Mesendoderm (in vitro differentiated cells): Measurements from ENCODE around the gene DNAJA2.
"Not testable (repeated sequence)": the region's sequence is repeated elsewhere in the genome, so short reads cannot be mapped to it uniquely, and the experiment has no call there.

Source experiments
- DNase-seq: peaks from one replicate; pipeline ENCODE4 v3.0.0; 2013
- H2AK5ac ChIP-seq: 2 replicates; pipeline ENCODE4 v1.6.1; 2013; ENCODE audit warnings: low read length, inconsistent platforms
- H2BK120ac ChIP-seq: 2 replicates; pipeline ENCODE4 v1.6.1; 2013; ENCODE audit warnings: low read depth, mild to moderate bottlenecking, low read length, moderate library complexity, mixed read lengths
- H2BK15ac ChIP-seq: replicated peaks from 2 replicates; pipeline ENCODE4 v1.6.1; 2013; ENCODE audit warnings: low read depth, mild to moderate bottlenecking, moderate library complexity
- H2BK5ac ChIP-seq: 2 replicates; pipeline ENCODE4 v1.6.1; 2013; ENCODE audit warnings: low read length, inconsistent platforms
- H3K18ac ChIP-seq: 2 replicates; pipeline ENCODE4 v1.6.1; 2013; ENCODE audit warnings: mild to moderate bottlenecking, low read length, mixed read lengths
- H3K23ac ChIP-seq: one replicate; pipeline ENCODE4 v1.6.1; 2013; ENCODE audit warnings: low read length
- H3K27ac ChIP-seq: 2 replicates; pipeline ENCODE4 v1.5.1; 2013; ENCODE audit warnings: low read depth, mild to moderate bottlenecking, inconsistent platforms, low read length, moderate library complexity
- H3K27me3 ChIP-seq: 2 replicates; pipeline ENCODE4 v1.6.1; 2013; ENCODE audit warnings: low read length, control low read depth, mild to moderate bottlenecking, inconsistent platforms; ENCODE audit not compliant: insufficient read depth, poor library complexity
- H3K36me3 ChIP-seq: 2 replicates; pipeline ENCODE4 v1.6.1; 2013; ENCODE audit warnings: low read length, inconsistent platforms; ENCODE audit not compliant: control insufficient read depth, insufficient read depth
- H3K4ac ChIP-seq: one replicate; pipeline ENCODE4 v1.6.1; 2013; ENCODE audit warnings: low read depth, mild to moderate bottlenecking, low read length, moderate library complexity
- H3K4me1 ChIP-seq: 2 replicates; pipeline ENCODE4 v1.6.1; 2013; ENCODE audit warnings: low read depth, low read length, inconsistent platforms; ENCODE audit not compliant: control insufficient read depth
- H3K4me2 ChIP-seq: 2 replicates; pipeline ENCODE4 v1.6.1; 2013; ENCODE audit warnings: low read length
- H3K4me3 ChIP-seq: 2 replicates; pipeline ENCODE4 v1.5.1; 2013; ENCODE audit warnings: mild to moderate bottlenecking, low read length
- H3K56ac ChIP-seq: one replicate; pipeline ENCODE4 v1.6.1; 2013; ENCODE audit warnings: low read length
- H3K79me1 ChIP-seq: 2 replicates; pipeline ENCODE4 v1.6.1; 2013; ENCODE audit warnings: low read length, inconsistent platforms
- H3K79me2 ChIP-seq: 2 replicates; pipeline ENCODE4 v1.6.1; 2013; ENCODE audit warnings: mild to moderate bottlenecking, low read length; ENCODE audit not compliant: control insufficient read depth, insufficient read depth
- H3K9ac ChIP-seq: 2 replicates; pipeline ENCODE4 v1.6.1; 2013; ENCODE audit warnings: low read length, inconsistent platforms
- H4K5ac ChIP-seq: one replicate; pipeline ENCODE4 v1.6.1; 2013; ENCODE audit warnings: low read length
- H4K8ac ChIP-seq: one replicate; pipeline ENCODE4 v1.6.1; 2013; ENCODE audit warnings: low read depth, mild to moderate bottlenecking, control low read depth, low read length, moderate library complexity
- WGBS: extraction: QIAGEN DNeasy Blood & Tissue Kit; methylation state at CpG from one replicate; pipeline ENCODE4 v1.1.7; 2013; ENCODE audit warnings: low lambda C conversion rate, missing lambda C conversion rate; ENCODE audit not compliant: insufficient coverage; ENCODE audit errors: extremely low coverage; 5-methylcytosine and 5-hydroxymethylcytosine counted together

Gene DNAJA2

GRCh38 chr16:47013910-47014309, 40.4 kb upstream of the DNAJA2 start:
- no CpG with 5 or more reads among the region's 25 CpGs for WGBS
- Histone ChIP-seq H4K5ac (no peak overlapping the region), H3K4me3 (no peak overlapping the region), H3K23ac (no peak overlapping the region), H3K9ac (no peak overlapping the region), H2BK5ac (no peak overlapping the region), H3K4me2 (no peak overlapping the region), H3K79me1 (no peaks in the 10 kb centered on the region), H3K27ac (no peak overlapping the region), H2BK15ac (no peak overlapping the region), H2BK120ac (no peak overlapping the region), H3K4me1 (no peaks in the 10 kb centered on the region), H3K18ac (no peak overlapping the region), H3K27me3 (no peaks in the 10 kb centered on the region), H3K4ac (no peak overlapping the region), H3K36me3 (no peaks in the 10 kb centered on the region), H4K8ac (no peak overlapping the region), H3K79me2 (no peaks in the 10 kb centered on the region), H2AK5ac (no peak overlapping the region), H3K56ac (no peak overlapping the region)
- DNase-seq = no peak

- no CpG with 5 or more reads among the region's 4 CpGs for WGBS
- H3K23ac ChIP-seq = no peak overlapping the region
- no peak overlapping the region for H3K4me3 ChIP-seq
- H3K27ac ChIP-seq = no peak overlapping the region
- no peak overlapping the region for H3K9ac ChIP-seq
- no peak overlapping the region for H4K5ac ChIP-seq
- no peak overlapping the region for H2BK120ac ChIP-seq
- H3K56ac ChIP-seq = no peak overlapping the region
- H3K36me3 ChIP-seq = no peaks in the 10 kb centered on the region
- no peaks in the 10 kb centered on the region for H3K79me1 ChIP-seq
- H2BK5ac ChIP-seq = no peak overlapping the region
- H2AK5ac ChIP-seq = no peak overlapping the region
- no peaks in the 10 kb centered on the region for H3K79me2 ChIP-seq
- H4K8ac ChIP-seq = no peak overlapping the region
- no peak overlapping the region for H3K18ac ChIP-seq
- H3K4me2 ChIP-seq = no peak overlapping the region
- no peak for DNase-seq
- no peak overlapping the region for H3K4ac ChIP-seq
- H2BK15ac ChIP-seq = no peak overlapping the region
- no peaks in the 10 kb centered on the region for H3K27me3 ChIP-seq
- no peaks in the 10 kb centered on the region for H3K4me1 ChIP-seq
These were observed 39.7 kb upstream of the DNAJA2 start for GRCh38 chr16:47013172-47013571.

- H3K4me2 ChIP-seq, H2AK5ac ChIP-seq, H3K23ac ChIP-seq, H3K18ac ChIP-seq, H3K36me3 ChIP-seq, H3K4ac ChIP-seq, H3K79me1 ChIP-seq, H4K8ac ChIP-seq, H3K9ac ChIP-seq, H2BK5ac ChIP-seq, H4K5ac ChIP-seq, H3K4me3 ChIP-seq, H3K79me2 ChIP-seq, DNase-seq, H3K4me1 ChIP-seq, H3K27ac ChIP-seq, H3K56ac ChIP-seq, H3K27me3 ChIP-seq, H2BK120ac ChIP-seq, H2BK15ac ChIP-seq: not testable (repeated sequence)
- WGBS = no CpG with 5 or more reads among the region's 2 CpGs
These were observed 37.3 kb upstream of the DNAJA2 start for GRCh38 chr16:47010812-47011211.

GRCh38 chr16:47008612-47009011, 35.1 kb upstream of the DNAJA2 start:
- no peaks in the 10 kb centered on the region for H3K4me1 ChIP-seq
- no peak overlapping the region for H3K18ac ChIP-seq
- no peak overlapping the region for H4K8ac ChIP-seq
- H3K27ac ChIP-seq = no peak overlapping the region
- no peak overlapping the region for H2AK5ac ChIP-seq
- H3K4me3 ChIP-seq = no peak overlapping the region
- H3K23ac ChIP-seq = no peak overlapping the region
- H4K5ac ChIP-seq = no peak overlapping the region
- H2BK120ac ChIP-seq = no peak overlapping the region
- H3K79me2 ChIP-seq = no peaks in the 10 kb centered on the region
- DNase-seq = no peak
- no peak overlapping the region for H3K4me2 ChIP-seq
- H2BK15ac ChIP-seq = no peak overlapping the region
- H3K36me3 ChIP-seq = no peaks in the 10 kb centered on the region
- H3K56ac ChIP-seq = no peak overlapping the region
- no peak overlapping the region for H2BK5ac ChIP-seq
- no peaks in the 10 kb centered on the region for H3K27me3 ChIP-seq
- H3K9ac ChIP-seq = no peak overlapping the region
- WGBS = no CpG with 5 or more reads among the region's 2 CpGs
- H3K79me1 ChIP-seq = no peaks in the 10 kb centered on the region
- H3K4ac ChIP-seq = no peak overlapping the region

GRCh38 chr16:47008174-47008573, 34.7 kb upstream of the DNAJA2 start:
- no peak overlapping the region for H4K5ac ChIP-seq
- no peak overlapping the region for H2BK5ac ChIP-seq
- no peak overlapping the region for H2AK5ac ChIP-seq
- H2BK120ac ChIP-seq = no peak overlapping the region
- H3K36me3 ChIP-seq = no peaks in the 10 kb centered on the region
- H3K4me1 ChIP-seq = no peaks in the 10 kb centered on the region
- H3K27me3 ChIP-seq = no peaks in the 10 kb centered on the region
- H3K79me2 ChIP-seq = no peaks in the 10 kb centered on the region
- H3K4me3 ChIP-seq = no peak overlapping the region
- no peak overlapping the region for H3K18ac ChIP-seq
- no peak overlapping the region for H3K9ac ChIP-seq
- no peak overlapping the region for H3K27ac ChIP-seq
- no peak overlapping the region for H4K8ac ChIP-seq
- H3K23ac ChIP-seq = no peak overlapping the region
- no CpG with 5 or more reads among the region's 4 CpGs for WGBS
- no peak overlapping the region for H2BK15ac ChIP-seq
- no peak overlapping the region for H3K56ac ChIP-seq
- H3K4me2 ChIP-seq = no peak overlapping the region
- H3K4ac ChIP-seq = no peak overlapping the region
- no peaks in the 10 kb centered on the region for H3K79me1 ChIP-seq
- no peak for DNase-seq

- H3K79me1 ChIP-seq = no peaks in the 10 kb centered on the region
- H2BK5ac ChIP-seq = no peak overlapping the region
- no CpG with 5 or more reads among the region's 2 CpGs for WGBS
- no peak overlapping the region for H2BK120ac ChIP-seq
- no peaks in the 10 kb centered on the region for H3K79me2 ChIP-seq
- no peak overlapping the region for H4K8ac ChIP-seq
- H3K4me3 ChIP-seq = no peak overlapping the region
- H3K27me3 ChIP-seq = no peaks in the 10 kb centered on the region
- DNase-seq = no peak
- H2AK5ac ChIP-seq = no peak overlapping the region
- no peak overlapping the region for H2BK15ac ChIP-seq
- H3K4ac ChIP-seq = no peak overlapping the region
- no peaks in the 10 kb centered on the region for H3K36me3 ChIP-seq
- no peak overlapping the region for H3K18ac ChIP-seq
- no peaks in the 10 kb centered on the region for H3K4me1 ChIP-seq
- H3K23ac ChIP-seq = no peak overlapping the region
- no peak overlapping the region for H3K56ac ChIP-seq
- no peak overlapping the region for H3K27ac ChIP-seq
- H4K5ac ChIP-seq = no peak overlapping the region
- H3K9ac ChIP-seq = no peak overlapping the region
- no peak overlapping the region for H3K4me2 ChIP-seq
These were observed 31.2 kb upstream of the DNAJA2 start for GRCh38 chr16:47004652-47005051.
